ENCODE measurements around the gene WDR36.

DNA sequence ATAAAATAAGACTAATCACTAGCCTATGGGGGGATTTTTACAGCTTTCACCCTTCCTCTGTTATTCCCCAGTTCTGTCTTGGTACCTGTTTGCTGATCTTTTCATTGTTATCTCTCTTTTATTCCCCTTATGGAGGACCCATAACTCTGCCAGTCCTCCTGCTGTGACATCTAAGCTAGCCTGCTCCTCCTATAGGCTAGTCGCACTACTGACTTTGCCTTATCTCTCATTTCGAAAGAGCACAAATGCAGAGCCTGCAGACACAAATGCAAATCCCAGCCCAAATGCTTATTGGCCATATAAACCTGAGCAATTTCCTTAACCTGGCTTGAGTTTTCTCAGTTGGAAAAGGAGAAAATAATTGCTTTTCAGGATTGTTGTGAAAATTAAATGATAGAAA lies 72.9 kb downstream of the WDR36 start:
- TF ChIP-seq, protein P1, sequence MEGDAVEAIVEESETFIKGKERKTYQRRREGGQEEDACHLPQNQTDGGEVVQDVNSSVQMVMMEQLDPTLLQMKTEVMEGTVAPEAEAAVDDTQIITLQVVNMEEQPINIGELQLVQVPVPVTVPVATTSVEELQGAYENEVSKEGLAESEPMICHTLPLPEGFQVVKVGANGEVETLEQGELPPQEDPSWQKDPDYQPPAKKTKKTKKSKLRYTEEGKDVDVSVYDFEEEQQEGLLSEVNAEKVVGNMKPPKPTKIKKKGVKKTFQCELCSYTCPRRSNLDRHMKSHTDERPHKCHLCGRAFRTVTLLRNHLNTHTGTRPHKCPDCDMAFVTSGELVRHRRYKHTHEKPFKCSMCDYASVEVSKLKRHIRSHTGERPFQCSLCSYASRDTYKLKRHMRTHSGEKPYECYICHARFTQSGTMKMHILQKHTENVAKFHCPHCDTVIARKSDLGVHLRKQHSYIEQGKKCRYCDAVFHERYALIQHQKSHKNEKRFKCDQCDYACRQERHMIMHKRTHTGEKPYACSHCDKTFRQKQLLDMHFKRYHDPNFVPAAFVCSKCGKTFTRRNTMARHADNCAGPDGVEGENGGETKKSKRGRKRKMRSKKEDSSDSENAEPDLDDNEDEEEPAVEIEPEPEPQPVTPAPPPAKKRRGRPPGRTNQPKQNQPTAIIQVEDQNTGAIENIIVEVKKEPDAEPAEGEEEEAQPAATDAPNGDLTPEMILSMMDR (IDR thresholded peaks at IDR 0.05) = no peak
- TF ChIP-seq POLR2A (IDR thresholded peaks at IDR 0.05) = no peak
